HCT116 (cell line): ENCODE results near the gene CBFA2T3. TPM values are rescaled to one million over a fixed set of nuclear protein-coding genes. Genes with fewer than 3 reads are reported as not detected.

Experiments
- ATAC-seq: fragments of 200-7000 bp; cut with Tn5 transposase; 2 replicates; pipeline ENCODE4 v1.9.1; 2020; ENCODE audit warnings: mild to moderate bottlenecking, moderate library complexity
- BruUV-seq: library from RNA; stranded (reverse); fragments of 400-500 nt; replicated peaks from 2 replicates; lab custom pipeline; 2021; lab: Mats Ljungman, UMichigan
- CTCF ChIA-PET: fragments of 300-600 bp; sonication (Branson Sonifier 250); formaldehyde crosslinking; loops from one replicate; lab custom pipeline; 2021; ENCODE audit warnings: antibody characterized with exemption; lab: Charles Lee
- POLR2A ChIA-PET: fragments of 300-600, 350-600 bp; sonication (Branson Sonifier 250); formaldehyde crosslinking; loops from one replicate; lab custom pipeline; 2021; ENCODE audit warnings: antibody characterized with exemption; lab: Charles Lee
- RAD21 ChIA-PET, 2 experiments: fragments of 300-600 bp; sonication (Branson Sonifier 250); formaldehyde crosslinking; loops; one replicate each; lab custom pipeline; 2023; ENCODE audit warnings: low total read pairs in 2 of 2; ENCODE audit not compliant: uncharacterized antibody in 2 of 2, unreplicated experiment in 2 of 2, low non-redundant PET in 1 of 2; lab: Charles Lee
- DNase-seq: peaks from one replicate; pipeline ENCODE4 v3.0.0-alpha.2; 2010; ENCODE audit warnings: low read depth, low spot score
- H2AFZ ChIP-seq: fragments of 200-600 bp; shearing (Covaris generic), sonication (generic); 2 replicates; pipeline ENCODE4 v1.6.1; 2017; ENCODE audit warnings: low read depth, mixed run types, mixed read lengths, antibody characterized with exemption, low read length; ENCODE audit not compliant: poor library complexity, severe bottlenecking
- H3K27ac ChIP-seq: 2 replicates; pipeline ENCODE4 v1.5.1; 2012; ENCODE audit warnings: low read depth, low read length
- H3K27me3 ChIP-seq: fragments of 200-600 bp; sonication (generic); 2 replicates; pipeline ENCODE4 v1.6.1; 2016; ENCODE audit warnings: mixed run types, low read length, mixed read lengths; ENCODE audit not compliant: insufficient read depth
- H3K36me3 ChIP-seq, 2 experiments: fragments of 200-500 bp in 1 of 2; fragments of 200-600 bp in 1 of 2; sonication (Bioruptor generic) in 1 of 2; sonication (generic) in 1 of 2; 2 replicates each; pipeline versions ENCODE4 v1.5.1 to v1.6.1; 2014 to 2016; ENCODE audit warnings: low read length in 2 of 2, inconsistent platforms in 1 of 2, mixed read lengths in 1 of 2, mixed run types in 1 of 2; ENCODE audit not compliant: insufficient read depth in 2 of 2, control insufficient read depth in 1 of 2
- H3K4me1 ChIP-seq, 2 experiments: fragments of 200-600 bp in 1 of 2; sonication (generic) in 1 of 2; 2 replicates each; pipeline versions ENCODE4 v1.5.1 to v1.6.1; 2012 to 2017; ENCODE audit warnings: low read length in 2 of 2, inconsistent platforms in 1 of 2, mild to moderate bottlenecking in 1 of 2, mixed read lengths in 1 of 2, mixed run types in 1 of 2, moderate library complexity in 1 of 2; ENCODE audit not compliant: insufficient read depth in 2 of 2, control insufficient read depth in 1 of 2
- H3K4me2 ChIP-seq: fragments of 200-600 bp; sonication (generic); 2 replicates; pipeline ENCODE4 v1.6.1; 2017; ENCODE audit warnings: mixed run types, low read length, mixed read lengths
- H3K4me3 ChIP-seq, 2 experiments: fragments of 200-600 bp in 1 of 2; sonication (generic) in 1 of 2; replicated peaks in 1 of 2; 2 replicates each; pipeline ENCODE4 v1.5.1; 2011 to 2016; ENCODE audit warnings: low read length in 2 of 2, control low read depth in 1 of 2, low read depth in 1 of 2, mild to moderate bottlenecking in 1 of 2, mixed read lengths in 1 of 2, mixed run types in 1 of 2
- H3K79me2 ChIP-seq: fragments of 200-600 bp; sonication (generic); 2 replicates; pipeline ENCODE4 v1.6.1; 2017; ENCODE audit warnings: mild to moderate bottlenecking, mixed run types, low read length, moderate library complexity, mixed read lengths; ENCODE audit not compliant: insufficient read depth
- H3K9ac ChIP-seq: fragments of 200-600 bp; sonication (generic); 2 replicates; pipeline ENCODE4 v1.6.1; 2016; ENCODE audit warnings: low read length, mixed read lengths
- H3K9me2 ChIP-seq: fragments of 200-600 bp; sonication (generic), shearing (Covaris generic); 2 replicates; pipeline ENCODE4 v1.6.1; 2017; ENCODE audit warnings: mixed run types, mild to moderate bottlenecking, moderate library complexity; ENCODE audit not compliant: insufficient read depth
- H3K9me3 ChIP-seq, 2 experiments: fragments of 200-500 bp in 1 of 2; fragments of 200-600 bp in 1 of 2; sonication (Bioruptor generic) in 1 of 2; sonication (generic) in 1 of 2; 2 replicates each; pipeline ENCODE4 v1.6.1; 2014 to 2017; ENCODE audit warnings: low read length in 2 of 2, mixed read lengths in 2 of 2, inconsistent platforms in 1 of 2, low read depth in 1 of 2, mild to moderate bottlenecking in 1 of 2, mixed run types in 1 of 2, moderate library complexity in 1 of 2; ENCODE audit not compliant: control insufficient read depth in 1 of 2, insufficient read depth in 1 of 2
- H4K20me1 ChIP-seq: fragments of 200-600 bp; sonication (generic), shearing (Covaris generic); 2 replicates; pipeline ENCODE4 v1.6.1; 2017; ENCODE audit warnings: mixed run types, mild to moderate bottlenecking, moderate library complexity; ENCODE audit not compliant: insufficient read depth
- ATF3 ChIP-seq: IDR thresholded peaks from 2 replicates; pipeline ENCODE4 v1.6.1; 2012
- CBX3 ChIP-seq: IDR thresholded peaks from 2 replicates; pipeline ENCODE4 v1.6.1; 2012; ENCODE audit warnings: low read depth
- CTCF ChIP-seq, 3 experiments: fragments of 200-600 bp in 1 of 3; sonication (generic) in 1 of 3; IDR thresholded peaks in 2 of 3; conservative IDR thresholded peaks in 1 of 3; 2 replicates each; pipeline ENCODE4 v1.5.1; 2012 to 2017; ENCODE audit warnings: low read depth in 2 of 3, low read length in 2 of 3, antibody characterized with exemption in 1 of 3, borderline replicate concordance in 1 of 3, control low read depth in 1 of 3, mild to moderate bottlenecking in 1 of 3, mixed read lengths in 1 of 3, mixed run types in 1 of 3, moderate library complexity in 1 of 3; ENCODE audit not compliant: insufficient read depth in 1 of 3
- EGR1 ChIP-seq: IDR thresholded peaks from 2 replicates; pipeline ENCODE4 v1.6.1; 2012; ENCODE audit warnings: low read depth
- EZH2 ChIP-seq: fragments of 200-600 bp; sonication (generic); IDR thresholded peaks from 2 replicates; pipeline ENCODE4 v1.6.1; 2017; ENCODE audit warnings: antibody characterized with exemption, mixed run types
- EZH2phosphoT487 ChIP-seq: fragments of 200-600 bp; IDR thresholded peaks from 2 replicates; pipeline ENCODE4 v1.6.1; 2018; ENCODE audit warnings: antibody characterized with exemption, borderline replicate concordance
- FOSL1 ChIP-seq: IDR thresholded peaks from 2 replicates; pipeline ENCODE4 v1.6.1; 2012; ENCODE audit warnings: low read depth
- POLR2A ChIP-seq: IDR thresholded peaks from 2 replicates; pipeline ENCODE4 v1.7.0; 2011; ENCODE audit warnings: borderline replicate concordance; ENCODE audit not compliant: insufficient read depth, insufficient read length; ENCODE audit errors: extremely low read depth
- POLR2AphosphoS5 ChIP-seq: IDR thresholded peaks from 2 replicates; pipeline ENCODE4 v1.6.1; 2011; ENCODE audit warnings: mild to moderate bottlenecking, low read depth, low read length, moderate library complexity
- REST ChIP-seq: IDR thresholded peaks from 2 replicates; pipeline ENCODE4 v1.6.1; 2012; ENCODE audit warnings: low read depth
- SIN3A ChIP-seq: IDR thresholded peaks from 2 replicates; pipeline ENCODE4 v1.6.1; 2012; ENCODE audit warnings: low read depth
- SP1 ChIP-seq: IDR thresholded peaks from 2 replicates; pipeline ENCODE4 v1.6.1; 2012; ENCODE audit warnings: low read depth
- SRF ChIP-seq: IDR thresholded peaks from 2 replicates; pipeline ENCODE4 v1.6.1; 2012; ENCODE audit warnings: low read depth
- YY1 ChIP-seq: IDR thresholded peaks from 2 replicates; pipeline ENCODE4 v1.6.1; 2011; ENCODE audit warnings: low read length, low read depth, moderate library complexity, mild to moderate bottlenecking; ENCODE audit not compliant: insufficient replicate concordance; ENCODE audit errors: extremely low read depth
- ZNF274 ChIP-seq: fragments of 200-500 bp; sonication (Bioruptor generic); IDR thresholded peaks from 2 replicates; pipeline ENCODE4 v1.6.1; 2014; ENCODE audit warnings: mild to moderate bottlenecking, low read depth, low read length, inconsistent platforms
- intact Hi-C: fragments of 100-400 bp; cut with micrococcal nuclease; formaldehyde crosslinking; loops from 2 replicates; pipeline ENCODE4 v1.10.0; 2022
- total RNA-seq: library from RNA; stranded (reverse); gene quantifications from one replicate; pipeline ENCODE4 v1.2.1, GENCODE V29; 2021; ENCODE audit not compliant: unreplicated experiment

Gene CBFA2T3
- total RNA-seq, 1 experiment from 2014 or later, result 19.1 TPM

GRCh38 chr16:88826070-88826840, 150.8 kb downstream of the CBFA2T3 start:
- DNase-seq (no peak), ATAC-seq (no peak)
- H3K27me3 ChIP-seq, result no peaks in the 10 kb centered on the region
- H3K27ac ChIP-seq, result no peak overlapping the region
- H3K4me1 ChIP-seq, result no peaks in the 10 kb centered on the region
- no peaks in the 10 kb centered on the region for H4K20me1 ChIP-seq
- no peak overlapping the region for H2AFZ ChIP-seq
- no peaks in the 10 kb centered on the region for H3K36me3 ChIP-seq
- H3K9me2 ChIP-seq, result no peaks in the 10 kb centered on the region
- H3K4me3 ChIP-seq, result no peak overlapping the region
- no peaks in the 10 kb centered on the region for H3K9me3 ChIP-seq
- intact Hi-C loops, result no loop called here
- TF ChIP-seq YY1 (no peak), EZH2phosphoT487 (no peak), SIN3A (no peak), EZH2 (no peak), SP1 (no peak), POLR2A (no peak), ZNF274 (no peak)
- no TSS peak for BruUV-seq
- ChIA-PET POLR2A (no interaction called here), RAD21 (no interaction called here), CTCF (no interaction called here)
- H3K9ac ChIP-seq, result no peak overlapping the region
- H3K79me2 ChIP-seq, result no peaks in the 10 kb centered on the region
- H3K4me2 ChIP-seq, result no peak overlapping the region

- intact Hi-C loops, result no loop called here
- no TSS peak for BruUV-seq
- no peak overlapping the region for H3K9ac ChIP-seq
- RAD21 ChIA-PET, result no interaction called here
- no peak overlapping the region for H3K27ac ChIP-seq
- H3K79me2 ChIP-seq, result no peaks in the 10 kb centered on the region
- H3K4me3 ChIP-seq, result no peak overlapping the region
- no peaks in the 10 kb centered on the region for H3K4me1 ChIP-seq
- no peak overlapping the region for H2AFZ ChIP-seq
- no peaks in the 10 kb centered on the region for H3K27me3 ChIP-seq
- no peaks in the 10 kb centered on the region for H3K36me3 ChIP-seq
- ATAC-seq (no peak), DNase-seq (no peak)
- H3K4me2 ChIP-seq, result no peak overlapping the region
- H4K20me1 ChIP-seq, result no peaks in the 10 kb centered on the region
- H3K9me3 ChIP-seq, result no peaks in the 10 kb centered on the region
- CTCF ChIA-PET, result no interaction called here
- POLR2A ChIA-PET, result no interaction called here
- no peaks in the 10 kb centered on the region for H3K9me2 ChIP-seq
- TF ChIP-seq SP1, result no peak
- TF ChIP-seq REST, result no peak
- TF ChIP-seq POLR2AphosphoS5, result no peak
- no peak for TF ChIP-seq ATF3
- no peak for TF ChIP-seq ZNF274
- no peak for TF ChIP-seq SRF
- no peak for TF ChIP-seq CTCF (IDR thresholded peaks at IDR 0.05 in 2 of 3, conservative IDR thresholded peaks at IDR 0.05 in 1 of 3; ENCODE audit: borderline replicate concordance in 1 of 3, insufficient read depth in 1 of 3, low read depth in 2 of 3, low read length in 2 of 3)
- TF ChIP-seq EGR1, result no peak
- no peak for TF ChIP-seq CBX3
- no peak for TF ChIP-seq FOSL1
- TF ChIP-seq EZH2phosphoT487, result no peak
Observed at GRCh38 chr16:88825146-88825545, 151.9 kb downstream of the CBFA2T3 start.
